Activated naive CD8-positive, alpha-beta T cell treated with anti-CD3 and anti-CD28 coated beads, Interleukin-2, amount 10 ng/mL, durations not matched to agents 7 days and 5 days (primary cell): Measurements from ENCODE around the gene DNM3. TPM values are rescaled to one million over a fixed set of nuclear protein-coding genes. Genes with fewer than 3 reads are reported as not detected.
A peak's percentile ranks its signal among the peaks of the same experiment; 100 is the strongest.

Experiments
- ATAC-seq: fragments of 150-1000 bp; cut with Tn5 transposase; one replicate; pipeline ENCODE4 v1.10.0; 2021; ENCODE audit warnings: low read depth, moderate library complexity
- POLR2A ChIA-PET: fragments of 350-600 bp; sonication (Branson Sonifier 250); formaldehyde crosslinking; loops from one replicate; lab custom pipeline; 2021; ENCODE audit warnings: antibody characterized with exemption; lab: Charles Lee
- DNase-seq: peaks from one replicate; pipeline ENCODE4 v3.0.0; 2021
- H3K27ac Mint-ChIP-seq: one replicate; pipeline ENCODE4 v1.8.0; 2022; ENCODE audit warnings: mild to moderate bottlenecking, mixed read lengths
- H3K27me3 Mint-ChIP-seq: one replicate; pipeline ENCODE4 v1.8.0; 2022; ENCODE audit warnings: mild to moderate bottlenecking, moderate library complexity, mixed read lengths
- H3K36me3 Mint-ChIP-seq: one replicate; pipeline ENCODE4 v1.8.0; 2021; ENCODE audit warnings: mild to moderate bottlenecking, mixed read lengths
- H3K4me1 Mint-ChIP-seq: one replicate; pipeline ENCODE4 v1.8.0; 2021; ENCODE audit warnings: mixed read lengths
- H3K4me3 Mint-ChIP-seq: one replicate; pipeline ENCODE4 v1.8.0; 2022; ENCODE audit warnings: mild to moderate bottlenecking, moderate library complexity, mixed read lengths
- H3K9me3 Mint-ChIP-seq: one replicate; pipeline ENCODE4 v1.8.0; 2021; ENCODE audit warnings: mixed read lengths
- total RNA-seq, 2 experiments: library from RNA; stranded (reverse); gene quantifications; one replicate each; pipeline ENCODE4 v1.2.3, GENCODE V29; 2021

The DNM3 gene
- total RNA-seq, 2 experiments from 2014 or later = 2.0 to 2.4 TPM

- DNase-seq (no peak), ATAC-seq (no peak)
- Mint-ChIP-seq H3K27ac (no peak overlapping the region), H3K4me1 (peaks cover 6% of the 10 kb centered on the region), H3K36me3 (peaks cover 7% of the 10 kb centered on the region), H3K27me3 (no peaks in the 10 kb centered on the region), H3K9me3 (no peaks in the 10 kb centered on the region), H3K4me3 (no peak overlapping the region)
- POLR2A ChIA-PET = interaction anchor here (1.1 kb wide), 1 partner anchor 17 kb away, joined by 3 read pairs; no protein-coding TSS in a partner anchor
Measured at GRCh38 chr1:171802207-171802606, 39.1 kb upstream of the DNM3 start.

- no peak for DNase-seq
- POLR2A ChIA-PET = interaction anchor here (1.1 kb wide), 1 partner anchor 18 kb away, joined by 3 read pairs; no protein-coding TSS in a partner anchor
- H3K27ac Mint-ChIP-seq = no peak overlapping the region
- no peaks in the 10 kb centered on the region for H3K27me3 Mint-ChIP-seq
- peaks cover 6% of the 10 kb centered on the region for H3K4me1 Mint-ChIP-seq
- no peak overlapping the region for H3K4me3 Mint-ChIP-seq
- H3K9me3 Mint-ChIP-seq = no peaks in the 10 kb centered on the region
- peaks cover 3% of the 10 kb centered on the region for H3K36me3 Mint-ChIP-seq
- no peak for ATAC-seq
Measured at GRCh38 chr1:171803045-171803444, 38.3 kb upstream of the DNM3 start.

DNA sequence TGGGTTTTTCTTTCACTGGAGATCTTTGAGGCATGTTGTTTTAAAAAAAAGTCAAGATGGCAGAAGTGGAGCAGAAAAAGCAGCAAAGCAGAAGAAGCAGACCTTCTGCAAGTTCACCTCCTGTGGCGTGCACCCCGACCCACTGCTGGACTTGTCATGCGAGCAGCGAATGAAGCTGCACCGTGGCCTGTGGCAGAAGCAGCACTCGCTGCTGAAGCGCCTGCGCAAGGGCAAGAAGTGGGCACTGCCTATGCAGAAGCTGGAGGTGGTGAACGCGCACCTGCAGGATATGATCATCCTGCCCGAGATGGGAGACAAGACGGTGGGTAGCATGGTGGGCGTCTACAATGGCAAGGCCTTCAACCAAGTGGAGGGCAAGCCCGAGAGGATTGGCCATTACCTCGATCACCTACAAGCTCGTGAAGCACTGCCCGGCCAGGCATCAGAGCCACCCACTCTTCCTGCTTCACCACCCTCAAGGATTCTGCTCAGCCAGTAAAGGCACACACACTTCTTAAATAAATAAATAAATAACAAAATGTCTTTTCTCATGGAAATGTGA lies 37.8 kb upstream of the DNM3 start:
- Mint-ChIP-seq H3K4me3 (no peak overlapping the region), H3K27me3 (no peaks in the 10 kb centered on the region), H3K36me3 (peaks cover under 1% of the 10 kb centered on the region), H3K27ac (no peak overlapping the region), H3K9me3 (no peaks in the 10 kb centered on the region), H3K4me1 (peaks cover 6% of the 10 kb centered on the region)
- no peak for DNase-seq
- POLR2A ChIA-PET = interaction anchor here (1.1 kb wide), 1 partner anchor 19 kb away, joined by 3 read pairs; no protein-coding TSS in a partner anchor
- no peak for ATAC-seq

DNA sequence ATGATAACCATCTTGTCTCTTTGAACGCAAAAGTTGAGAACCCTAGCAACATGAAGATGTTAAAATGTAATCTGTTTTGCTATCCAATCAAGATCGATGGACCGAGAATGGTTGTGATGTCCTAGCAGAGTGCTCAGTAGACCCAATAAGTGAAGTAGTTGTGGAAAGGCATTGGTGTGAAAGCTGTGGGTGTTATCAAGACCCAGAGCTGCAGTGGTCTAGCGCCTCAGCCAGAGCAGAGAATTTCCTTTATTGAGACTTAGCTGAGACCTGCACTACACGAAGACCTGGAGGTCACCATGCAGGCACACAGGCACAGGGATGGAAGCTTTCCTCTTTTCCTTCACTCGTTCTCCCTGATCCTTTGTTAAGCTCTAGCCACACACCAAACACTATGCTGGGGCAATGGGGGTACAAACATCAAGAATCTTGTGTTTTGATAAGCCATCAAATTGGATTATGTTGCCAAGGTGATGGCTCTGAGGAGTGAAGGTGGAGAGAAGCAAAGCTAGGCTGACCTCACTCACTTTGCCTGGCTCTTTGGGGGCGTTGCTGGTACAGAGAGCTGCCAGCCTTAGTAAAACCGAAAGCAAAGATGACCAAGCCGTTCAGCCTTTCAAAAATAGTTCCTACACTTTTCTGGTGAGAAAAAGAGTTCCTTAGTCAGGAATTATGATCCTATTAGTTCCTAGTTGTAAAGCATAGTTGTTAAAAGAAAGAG lies 35.7 kb upstream of the DNM3 start:
- Mint-ChIP-seq H3K4me3 (peak overlapping the region; percentile 33), H3K27me3 (peaks cover 2% of the 10 kb centered on the region), H3K4me1 (peaks cover 6% of the 10 kb centered on the region), H3K27ac (no peak overlapping the region), H3K9me3 (no peaks in the 10 kb centered on the region), H3K36me3 (no peaks in the 10 kb centered on the region)
- no peak for DNase-seq
- POLR2A ChIA-PET = interaction anchor here (1.1 kb wide), 2 partner anchors 36 to 63 kb away, joined by 3 to 4 read pairs; partner anchors contain the start of genes DNM3 and VAMP4
- no peak for ATAC-seq

GRCh38 chr1:171807556-171807955 lies 33.7 kb upstream of the DNM3 start:
- peaks cover 6% of the 10 kb centered on the region for H3K4me1 Mint-ChIP-seq
- no peaks in the 10 kb centered on the region for H3K9me3 Mint-ChIP-seq
- no peak for ATAC-seq
- no peak overlapping the region for H3K27ac Mint-ChIP-seq
- peaks cover 2% of the 10 kb centered on the region for H3K27me3 Mint-ChIP-seq
- no peak for DNase-seq
- H3K4me3 Mint-ChIP-seq = no peak overlapping the region
- POLR2A ChIA-PET = no interaction called here
- H3K36me3 Mint-ChIP-seq = no peaks in the 10 kb centered on the region

GRCh38 chr1:171809834-171810233 lies 31.5 kb upstream of the DNM3 start:
- POLR2A ChIA-PET = no interaction called here
- Mint-ChIP-seq H3K9me3 (no peaks in the 10 kb centered on the region), H3K4me3 (no peak overlapping the region), H3K4me1 (peaks cover 10% of the 10 kb centered on the region), H3K27ac (no peak overlapping the region), H3K27me3 (peaks cover 2% of the 10 kb centered on the region), H3K36me3 (no peaks in the 10 kb centered on the region)
- DNase-seq (no peak), ATAC-seq (no peak)

GRCh38 chr1:171811672-171812071 lies 29.6 kb upstream of the DNM3 start:
- H3K9me3 Mint-ChIP-seq = no peaks in the 10 kb centered on the region
- H3K27me3 Mint-ChIP-seq = peaks cover 2% of the 10 kb centered on the region
- peaks cover 5% of the 10 kb centered on the region for H3K4me1 Mint-ChIP-seq
- H3K27ac Mint-ChIP-seq = no peak overlapping the region
- POLR2A ChIA-PET = no interaction called here
- DNase-seq (no peak), ATAC-seq (no peak)
- no peaks in the 10 kb centered on the region for H3K36me3 Mint-ChIP-seq
- no peak overlapping the region for H3K4me3 Mint-ChIP-seq

- Mint-ChIP-seq H3K36me3 (no peaks in the 10 kb centered on the region), H3K4me1 (peaks cover 9% of the 10 kb centered on the region), H3K27me3 (peaks cover 2% of the 10 kb centered on the region), H3K27ac (no peak overlapping the region), H3K9me3 (no peaks in the 10 kb centered on the region), H3K4me3 (no peak overlapping the region)
- DNase-seq = no peak
- ATAC-seq = no peak
- POLR2A ChIA-PET = no interaction called here
Measured at GRCh38 chr1:171814692-171815091, 26.6 kb upstream of the DNM3 start.

DNA sequence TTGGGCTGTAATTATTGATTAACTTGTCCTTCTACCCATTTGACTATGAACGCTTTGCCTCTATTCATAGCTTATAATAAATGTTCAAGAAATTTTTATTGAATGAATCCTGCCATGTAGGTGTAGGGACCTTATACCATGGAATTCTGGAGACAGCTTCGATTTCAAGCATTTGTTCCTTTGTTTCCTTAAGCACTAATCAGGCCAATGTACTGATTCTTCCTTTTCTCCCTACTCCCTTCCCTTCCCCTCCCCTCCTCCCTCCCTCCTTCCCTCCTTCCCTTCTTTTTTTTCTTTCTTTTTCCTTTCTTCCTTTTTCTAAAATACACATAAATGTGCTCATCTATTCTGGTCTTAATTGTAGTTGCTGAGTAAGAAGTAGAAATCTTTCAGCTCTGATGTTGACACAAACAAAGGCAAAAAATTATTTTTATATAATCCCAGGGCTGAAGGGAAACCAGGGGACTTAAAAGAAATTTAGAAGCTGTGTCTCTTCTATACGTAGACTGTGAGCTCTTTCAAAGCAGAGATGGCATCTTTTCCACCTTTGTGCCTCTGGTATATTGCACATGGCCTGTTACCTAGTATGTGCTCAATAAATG lies 24.9 kb upstream of the DNM3 start:
- no peak for ATAC-seq
- POLR2A ChIA-PET = no interaction called here
- no peaks in the 10 kb centered on the region for H3K27me3 Mint-ChIP-seq
- H3K36me3 Mint-ChIP-seq = no peaks in the 10 kb centered on the region
- H3K9me3 Mint-ChIP-seq = no peaks in the 10 kb centered on the region
- peaks cover 9% of the 10 kb centered on the region for H3K4me1 Mint-ChIP-seq
- no peak for DNase-seq
- H3K4me3 Mint-ChIP-seq = no peak overlapping the region
- H3K27ac Mint-ChIP-seq = no peak overlapping the region

GRCh38 chr1:171817511-171818265 lies 23.6 kb upstream of the DNM3 start:
- Mint-ChIP-seq H3K9me3 (no peaks in the 10 kb centered on the region), H3K4me3 (no peak overlapping the region), H3K27ac (no peak overlapping the region), H3K36me3 (no peaks in the 10 kb centered on the region), H3K4me1 (peaks cover 9% of the 10 kb centered on the region), H3K27me3 (no peaks in the 10 kb centered on the region)
- ATAC-seq (peak; percentile 54), DNase-seq (no peak)
- POLR2A ChIA-PET = no interaction called here

GRCh38 chr1:171819946-171820345 lies 21.4 kb upstream of the DNM3 start:
- H3K4me1 Mint-ChIP-seq = peaks cover 4% of the 10 kb centered on the region
- POLR2A ChIA-PET = no interaction called here

GRCh38 chr1:171826973-171827372 lies 14.3 kb upstream of the DNM3 start:
- Mint-ChIP-seq H3K4me3 (no peak overlapping the region), H3K4me1 (no peaks in the 10 kb centered on the region), H3K27me3 (no peaks in the 10 kb centered on the region), H3K36me3 (peaks cover 13% of the 10 kb centered on the region), H3K9me3 (peaks cover 24% of the 10 kb centered on the region), H3K27ac (no peak overlapping the region)
- no peak for DNase-seq
- ATAC-seq = no peak
- POLR2A ChIA-PET = no interaction called here

More at GRCh38 chr1:171819946-171820345, 21.4 kb upstream of the DNM3 start:
- no peak for DNase-seq
- Mint-ChIP-seq H3K9me3 (peaks cover 1% of the 10 kb centered on the region), H3K27me3 (no peaks in the 10 kb centered on the region), H3K36me3 (no peaks in the 10 kb centered on the region), H3K4me3 (no peak overlapping the region), H3K27ac (no peak overlapping the region)
- no peak for ATAC-seq

DNA sequence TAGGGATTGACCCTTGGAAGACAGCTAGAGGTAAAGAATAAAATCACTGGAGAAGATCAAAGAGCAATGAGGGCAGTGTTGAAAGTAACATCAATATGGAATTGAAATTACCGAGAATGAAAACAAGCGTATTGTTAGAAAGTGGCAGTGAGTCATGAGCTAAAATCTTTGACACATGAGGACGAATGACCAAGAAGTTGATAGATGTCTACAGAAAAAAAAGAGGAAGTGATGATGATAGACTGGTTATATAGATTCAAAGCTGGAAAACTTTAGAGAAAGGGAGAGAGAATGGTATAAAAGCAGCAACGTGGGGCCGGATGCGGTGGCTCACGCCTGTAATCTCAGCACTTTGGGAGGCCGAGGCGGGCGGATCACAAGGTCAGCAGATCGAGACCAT lies 12.5 kb upstream of the DNM3 start:
- DNase-seq = no peak
- Mint-ChIP-seq H3K36me3 (peaks cover 13% of the 10 kb centered on the region), H3K9me3 (peaks cover 24% of the 10 kb centered on the region), H3K27ac (no peak overlapping the region), H3K27me3 (no peaks in the 10 kb centered on the region), H3K4me1 (no peaks in the 10 kb centered on the region), H3K4me3 (no peak overlapping the region)
- no peak for ATAC-seq
- POLR2A ChIA-PET = no interaction called here
